ENCODE data around the gene C2CD4D.

The C2CD4D gene

DNA sequence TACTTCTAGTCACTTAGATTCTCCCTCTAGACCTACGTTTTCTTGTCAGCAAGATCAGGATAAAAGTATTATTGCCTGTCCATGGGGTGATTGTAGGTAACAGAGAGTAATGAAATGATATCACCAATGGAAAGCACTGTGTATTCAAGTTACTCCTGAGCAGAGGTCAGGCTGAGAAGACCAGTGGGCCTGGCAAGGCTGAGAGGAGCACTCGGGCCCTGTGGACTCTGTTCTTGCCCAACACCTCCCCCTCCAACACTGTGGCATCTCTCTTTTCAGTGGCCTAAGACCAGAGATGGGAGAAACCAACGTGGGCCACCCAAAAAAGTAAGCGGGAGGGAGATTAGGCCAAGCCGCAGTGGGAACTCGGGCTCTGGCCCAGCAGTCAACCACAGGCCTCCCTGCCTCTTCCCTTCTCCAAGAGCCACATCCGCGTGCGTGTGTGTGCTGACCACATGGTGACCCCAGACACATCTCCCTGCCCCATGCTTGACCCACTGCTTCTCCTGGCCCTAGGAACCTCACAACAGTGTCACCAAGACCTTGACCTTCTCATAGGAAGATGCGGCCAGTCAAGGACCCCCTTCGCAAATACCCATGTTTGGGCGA lies 20.3 kb downstream of the C2CD4D start:
- H3K4me3 ChIP-seq (ENCODE audit: low read length) = no peak overlapping the region
- DNase-seq (ENCODE audit: low read depth) = no peak
- TF ChIP-seq, protein P1, sequence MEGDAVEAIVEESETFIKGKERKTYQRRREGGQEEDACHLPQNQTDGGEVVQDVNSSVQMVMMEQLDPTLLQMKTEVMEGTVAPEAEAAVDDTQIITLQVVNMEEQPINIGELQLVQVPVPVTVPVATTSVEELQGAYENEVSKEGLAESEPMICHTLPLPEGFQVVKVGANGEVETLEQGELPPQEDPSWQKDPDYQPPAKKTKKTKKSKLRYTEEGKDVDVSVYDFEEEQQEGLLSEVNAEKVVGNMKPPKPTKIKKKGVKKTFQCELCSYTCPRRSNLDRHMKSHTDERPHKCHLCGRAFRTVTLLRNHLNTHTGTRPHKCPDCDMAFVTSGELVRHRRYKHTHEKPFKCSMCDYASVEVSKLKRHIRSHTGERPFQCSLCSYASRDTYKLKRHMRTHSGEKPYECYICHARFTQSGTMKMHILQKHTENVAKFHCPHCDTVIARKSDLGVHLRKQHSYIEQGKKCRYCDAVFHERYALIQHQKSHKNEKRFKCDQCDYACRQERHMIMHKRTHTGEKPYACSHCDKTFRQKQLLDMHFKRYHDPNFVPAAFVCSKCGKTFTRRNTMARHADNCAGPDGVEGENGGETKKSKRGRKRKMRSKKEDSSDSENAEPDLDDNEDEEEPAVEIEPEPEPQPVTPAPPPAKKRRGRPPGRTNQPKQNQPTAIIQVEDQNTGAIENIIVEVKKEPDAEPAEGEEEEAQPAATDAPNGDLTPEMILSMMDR (conservative IDR thresholded peaks at IDR 0.05; ENCODE audit: low read depth, low read length) = no peak

DNA sequence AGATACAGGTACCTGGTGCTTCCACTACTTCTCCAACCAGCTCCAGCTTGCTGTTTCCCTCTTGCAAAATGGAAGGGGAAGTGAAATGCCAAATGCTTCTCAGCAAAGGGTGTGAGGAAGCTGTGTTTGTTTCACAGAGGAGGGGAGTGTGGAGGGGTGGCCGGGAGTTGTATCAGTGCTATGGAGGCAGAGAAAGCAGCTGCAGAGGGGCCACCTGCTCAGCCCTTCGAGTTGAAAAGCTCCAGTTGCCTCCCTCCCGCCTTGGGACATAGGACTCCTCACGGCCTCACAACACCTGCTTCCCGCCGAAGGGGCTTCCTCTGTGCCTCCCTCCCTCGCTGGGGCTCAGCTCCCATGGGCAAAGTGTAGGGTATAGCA lies 22.3 kb downstream of the C2CD4D start:
- TF ChIP-seq, protein P1 (conservative IDR thresholded peaks at IDR 0.05; ENCODE audit: low read depth, low read length) = no peak
- DNase-seq (ENCODE audit: low read depth) = no peak
- H3K4me3 ChIP-seq (ENCODE audit: low read length) = no peak overlapping the region

DNA sequence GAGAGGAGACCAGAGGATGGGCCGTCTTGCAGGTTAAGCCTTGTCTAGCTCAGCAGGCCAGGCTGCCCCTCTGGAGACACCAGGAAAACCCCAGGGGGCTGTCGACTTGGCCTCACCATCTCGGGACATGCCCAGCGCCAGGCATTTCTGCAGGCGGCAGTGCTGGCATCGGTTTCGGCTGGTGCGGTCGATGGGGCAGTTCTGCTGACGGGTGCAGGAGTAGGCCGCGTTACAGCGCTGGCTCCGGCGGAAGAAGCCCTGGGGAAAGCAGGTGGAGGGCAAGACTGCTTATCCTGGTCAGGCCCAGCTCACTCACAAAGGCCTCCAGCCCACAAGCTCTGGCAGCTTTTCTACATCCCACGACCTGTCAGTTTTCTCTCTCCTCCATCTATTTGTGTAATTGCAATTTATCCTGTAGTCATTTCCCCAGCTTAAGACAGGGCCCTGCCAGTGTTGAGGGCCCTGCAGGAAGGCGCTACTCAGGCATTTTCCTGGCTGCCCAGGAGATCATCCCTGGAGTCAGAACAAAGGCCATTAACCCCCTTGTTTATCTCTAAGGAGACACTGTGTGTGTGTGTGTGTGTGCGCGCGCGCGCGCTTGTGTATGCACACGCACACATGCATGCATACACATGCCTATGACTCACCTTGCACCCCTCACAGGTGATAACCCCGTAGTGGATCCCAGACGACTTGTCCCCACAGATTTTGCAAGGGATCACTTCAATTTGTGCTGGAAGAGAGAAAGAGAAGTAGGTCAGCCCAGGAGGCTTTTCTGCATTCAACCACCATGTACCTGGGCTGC lies 22.9 kb downstream of the C2CD4D start:
- TF ChIP-seq, protein P1 (conservative IDR thresholded peaks at IDR 0.05; ENCODE audit: low read depth, low read length) = no peak
- no peak for DNase-seq (ENCODE audit: low read depth)
- no peak overlapping the region for H3K4me3 ChIP-seq (ENCODE audit: low read length)

DNA sequence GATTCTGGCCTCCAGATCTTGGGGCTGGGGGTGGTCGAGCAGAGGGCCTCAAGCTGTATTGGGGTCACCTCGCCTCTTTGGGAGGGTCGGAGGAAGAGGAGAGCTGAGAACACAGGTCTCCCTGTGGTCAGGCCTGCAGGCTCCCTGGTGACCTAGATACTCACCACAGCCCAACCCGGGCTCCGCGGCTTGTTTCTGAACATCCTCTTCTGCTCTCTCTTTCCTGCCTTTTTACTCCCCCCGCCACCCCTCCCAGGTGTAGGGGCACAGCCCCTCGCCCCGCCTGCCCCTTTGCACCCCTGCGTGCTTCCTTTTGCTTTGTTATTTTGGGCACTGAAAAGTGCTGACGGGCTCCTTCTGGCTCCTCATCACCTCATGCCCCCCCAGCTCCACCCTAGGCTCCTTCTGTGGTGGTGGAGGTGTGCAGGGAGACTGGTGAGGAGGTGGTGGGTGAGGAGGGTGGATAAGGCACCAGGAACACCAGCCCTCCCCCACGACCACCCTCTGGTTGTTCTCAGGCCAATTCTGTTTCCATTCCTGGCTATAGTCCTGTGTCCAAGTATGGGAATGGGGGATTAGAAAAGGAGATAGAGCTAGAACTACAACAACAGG lies 23.8 kb downstream of the C2CD4D start:
- TF ChIP-seq, protein P1 (conservative IDR thresholded peaks at IDR 0.05; ENCODE audit: low read depth, low read length) = no peak
- DNase-seq (ENCODE audit: low read depth) = no peak
- no peak overlapping the region for H3K4me3 ChIP-seq (ENCODE audit: low read length)

DNA sequence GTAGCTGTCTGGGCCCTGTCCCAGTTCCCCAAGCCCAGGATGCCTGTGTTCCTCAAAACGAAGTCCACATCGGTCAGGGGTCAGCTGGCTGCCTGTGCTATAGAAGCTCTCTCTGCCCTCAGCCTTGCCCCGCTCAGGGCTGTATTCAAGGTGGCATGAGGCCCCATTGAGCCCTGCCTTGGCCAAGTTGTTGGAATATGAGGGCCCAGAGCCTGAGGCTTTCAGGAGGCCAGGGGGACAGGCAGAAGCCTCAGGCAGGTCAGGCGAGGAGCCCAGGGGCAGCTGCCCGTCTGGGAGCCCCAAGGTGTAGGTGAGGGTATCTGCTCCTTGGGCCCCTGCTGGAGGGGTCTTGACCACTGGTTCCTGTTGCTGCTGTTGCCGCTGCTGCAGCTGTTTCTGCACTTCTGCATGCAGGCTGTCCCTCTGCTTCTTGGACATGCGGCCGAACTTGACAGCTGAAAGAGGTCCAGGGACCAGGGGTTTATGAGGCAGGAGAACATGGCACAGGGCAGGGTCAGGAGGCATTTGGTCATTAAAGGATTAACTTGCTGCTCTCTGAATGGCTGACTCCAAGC lies 24.6 kb downstream of the C2CD4D start:
- DNase-seq (ENCODE audit: low read depth) = no peak
- H3K4me3 ChIP-seq (ENCODE audit: low read length) = no peak overlapping the region
- TF ChIP-seq, protein P1 (conservative IDR thresholded peaks at IDR 0.05; ENCODE audit: low read depth, low read length) = no peak

DNA sequence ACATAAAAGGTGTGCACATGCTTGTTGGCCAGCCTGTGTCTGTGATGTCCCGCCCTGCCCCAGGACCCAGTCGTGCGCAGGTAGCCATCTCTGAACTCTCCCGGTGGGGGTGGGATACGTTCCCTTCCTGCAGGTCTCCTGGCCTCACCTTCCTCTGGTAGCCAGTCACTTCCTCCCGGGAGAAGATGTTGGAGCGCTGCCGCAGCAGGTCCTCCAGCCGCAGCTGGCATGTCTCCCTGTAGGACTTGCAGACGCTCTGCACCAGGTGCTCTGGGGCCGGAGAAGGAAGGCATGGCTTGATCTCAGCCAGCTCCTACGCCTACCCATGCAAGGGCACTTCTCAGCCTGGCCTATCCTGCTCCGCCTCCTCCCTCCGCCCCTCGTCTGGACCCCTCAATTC lies 25.2 kb downstream of the C2CD4D start:
- TF ChIP-seq, protein P1 (conservative IDR thresholded peaks at IDR 0.05; ENCODE audit: low read depth, low read length) = no peak
- no peak overlapping the region for H3K4me3 ChIP-seq (ENCODE audit: low read length)
- no peak for DNase-seq (ENCODE audit: low read depth)

Data from retinal pigment epithelial cell (primary cell).